Stimulated activated CD8-positive, alpha-beta memory T cell treated with anti-CD3 and anti-CD28 coated beads, Interleukin-7, amount 100 ng/mL, for 48 hours (primary cell): ENCODE data around the gene UGCG.
"Not testable (repeated sequence)": the region's sequence is repeated elsewhere in the genome, so short reads cannot be mapped to it uniquely, and the experiment has no call there.

Experiments
- DNase-seq, 2 donors: peaks; one replicate each; pipeline ENCODE4 v3.0.0-alpha.2; 2020; ENCODE audit warnings: low read depth in 1 of 2; ENCODE audit errors: extremely low read depth in 1 of 2

Gene UGCG

DNA sequence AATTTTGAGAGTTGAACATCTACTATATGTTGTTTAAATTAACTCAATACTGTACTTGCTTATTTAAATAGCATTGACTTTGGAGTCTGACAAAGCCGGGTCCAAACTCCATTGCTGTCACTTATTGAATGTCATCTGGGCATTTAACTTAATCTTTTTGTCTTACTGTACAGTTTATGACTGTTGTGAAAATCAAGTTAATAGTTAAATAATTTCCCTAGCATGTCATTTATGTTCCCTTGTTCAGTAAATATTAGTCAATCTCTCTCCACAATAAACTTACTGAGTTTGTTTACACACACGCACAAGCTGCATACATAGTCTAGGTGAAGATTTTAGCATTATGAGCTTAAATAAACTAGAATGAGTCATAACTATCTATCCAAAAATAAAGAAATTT is 6.3 kb upstream of the UGCG start:
- DNase-seq = no peak

DNA sequence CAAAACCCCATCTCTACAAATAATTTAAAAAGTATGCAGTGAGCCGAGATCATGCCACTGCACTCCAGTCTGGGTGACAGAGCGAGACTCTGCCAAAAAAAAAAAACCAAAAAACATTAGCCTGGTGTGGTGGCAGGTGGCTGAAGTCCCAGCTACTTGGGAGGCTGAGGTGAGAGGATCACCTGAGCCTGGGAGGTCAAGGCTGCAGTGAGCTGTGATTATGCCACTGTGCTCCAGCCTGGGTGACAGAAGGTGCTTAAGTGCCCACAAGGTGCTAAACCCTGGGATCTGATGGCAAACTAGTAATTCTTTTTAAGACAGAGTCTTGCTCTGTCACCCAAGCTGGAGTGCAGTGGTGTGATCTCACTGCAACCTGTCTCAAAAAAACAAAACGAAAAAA is 5.7 kb upstream of the UGCG start:
- DNase-seq = not testable (repeated sequence)

DNA sequence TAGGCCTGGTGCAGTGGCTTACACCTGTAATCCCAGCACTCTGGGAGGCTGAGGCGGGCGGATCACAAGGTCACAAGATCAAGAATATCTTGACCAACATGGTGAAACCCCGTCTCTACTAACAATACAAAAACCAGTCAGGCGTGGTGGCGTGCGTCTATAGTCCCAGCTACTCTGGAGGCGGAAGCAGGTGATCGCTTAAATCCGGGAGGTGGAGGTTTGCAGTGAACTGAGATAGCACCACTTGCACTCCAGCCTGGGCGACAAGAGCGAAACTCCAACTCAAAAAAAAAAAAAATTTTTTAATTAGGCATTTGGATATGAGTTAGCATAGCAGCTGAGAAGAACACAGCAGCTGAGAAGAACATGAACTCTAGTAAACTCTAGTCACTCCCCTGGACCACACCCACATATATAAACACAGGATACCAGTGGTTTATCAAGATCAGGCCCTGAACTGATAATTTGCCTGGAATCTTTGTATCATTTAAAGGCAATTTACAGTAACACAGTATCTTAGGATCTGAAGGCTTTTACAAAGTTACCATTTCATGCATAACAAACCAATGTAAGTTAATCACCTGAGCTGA is 4.6 kb upstream of the UGCG start:
- DNase-seq = no peak

DNA sequence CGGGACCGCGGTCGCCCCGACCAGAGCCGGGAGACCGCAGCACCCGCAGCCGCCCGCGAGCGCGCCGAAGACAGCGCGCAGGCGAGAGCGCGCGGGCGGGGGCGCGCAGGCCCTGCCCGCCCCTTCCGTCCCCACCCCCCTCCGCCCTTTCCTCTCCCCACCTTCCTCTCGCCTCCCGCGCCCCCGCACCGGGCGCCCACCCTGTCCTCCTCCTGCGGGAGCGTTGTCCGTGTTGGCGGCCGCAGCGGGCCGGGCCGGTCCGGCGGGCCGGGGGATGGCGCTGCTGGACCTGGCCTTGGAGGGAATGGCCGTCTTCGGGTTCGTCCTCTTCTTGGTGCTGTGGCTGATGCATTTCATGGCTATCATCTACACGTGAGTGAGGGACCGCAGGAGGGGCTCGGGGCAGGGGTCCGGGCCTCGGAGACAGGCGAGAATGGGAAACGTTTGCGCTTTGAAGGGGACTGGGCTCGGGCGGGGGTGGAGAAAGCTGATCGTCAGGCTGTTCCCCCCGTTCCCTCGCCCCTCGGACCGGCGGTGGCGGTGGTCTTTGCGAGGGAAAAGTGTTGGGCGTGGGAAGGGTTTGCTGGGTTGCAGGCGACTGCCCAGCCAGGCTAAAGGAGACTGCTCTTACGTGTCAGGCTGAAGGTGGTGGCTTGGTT is 457 bp downstream of the UGCG start:
- no peak for DNase-seq

DNA sequence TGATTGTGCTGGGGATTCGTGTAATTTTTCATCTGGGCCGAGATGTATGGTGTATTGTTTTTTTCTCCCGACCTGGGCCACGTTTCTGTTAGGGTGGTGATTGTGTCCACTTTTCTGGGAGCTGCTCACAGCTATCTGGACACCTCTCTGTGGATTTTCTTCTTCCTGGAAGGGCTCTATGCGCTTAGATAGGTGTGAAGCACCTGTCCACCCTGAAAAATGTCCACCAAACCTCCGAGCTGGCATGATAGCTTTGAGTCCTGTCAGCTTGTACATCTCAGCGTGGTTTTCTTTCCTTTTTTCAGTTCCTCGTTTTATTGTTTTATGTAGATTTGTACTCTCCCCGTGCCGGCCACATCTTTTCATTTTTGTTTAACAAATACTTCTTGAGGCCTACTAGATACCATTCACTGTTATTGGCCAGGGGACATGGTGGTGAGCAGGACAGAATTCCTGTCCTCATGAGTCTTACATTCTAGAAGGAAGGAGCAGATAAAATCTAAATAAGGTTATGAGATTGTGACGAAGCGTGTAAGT is 1.1 kb downstream of the UGCG start:
- no peak for DNase-seq

DNA sequence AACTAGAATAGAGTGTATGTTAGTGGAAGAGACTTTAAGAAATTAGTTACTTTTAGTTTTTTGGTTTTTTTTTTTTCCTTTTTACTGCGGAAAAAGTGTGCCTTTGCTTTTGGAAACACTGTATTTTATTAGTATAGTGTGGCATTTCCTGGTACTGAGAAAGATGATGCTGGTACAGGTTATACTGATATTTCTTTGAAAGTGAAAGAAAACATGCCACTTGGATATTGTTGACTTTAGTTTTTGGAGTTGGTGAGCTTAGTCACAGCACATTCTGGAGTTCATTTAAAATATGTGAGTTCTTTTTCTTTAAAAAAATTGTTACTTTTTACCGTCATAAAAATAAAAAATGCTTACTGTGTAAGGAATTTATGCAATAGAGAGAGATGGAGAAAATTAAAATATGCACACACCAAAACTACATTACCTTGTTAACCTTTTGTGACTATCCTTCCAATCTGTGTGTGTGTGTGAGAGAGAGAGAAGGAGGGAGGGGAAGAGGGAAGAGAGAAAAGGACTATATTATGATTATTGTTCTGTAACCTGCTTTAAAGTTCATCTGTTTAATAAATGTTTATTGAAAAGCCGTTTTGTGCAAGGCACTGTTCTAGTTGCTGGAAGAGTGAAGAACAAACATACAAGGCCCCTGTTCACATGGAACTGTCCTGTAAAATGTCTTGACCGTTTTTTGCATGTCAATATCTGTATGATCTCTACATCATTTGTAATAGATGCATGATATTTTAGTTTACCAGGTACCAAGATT is 1.9 kb downstream of the UGCG start:
- no peak for DNase-seq

DNA sequence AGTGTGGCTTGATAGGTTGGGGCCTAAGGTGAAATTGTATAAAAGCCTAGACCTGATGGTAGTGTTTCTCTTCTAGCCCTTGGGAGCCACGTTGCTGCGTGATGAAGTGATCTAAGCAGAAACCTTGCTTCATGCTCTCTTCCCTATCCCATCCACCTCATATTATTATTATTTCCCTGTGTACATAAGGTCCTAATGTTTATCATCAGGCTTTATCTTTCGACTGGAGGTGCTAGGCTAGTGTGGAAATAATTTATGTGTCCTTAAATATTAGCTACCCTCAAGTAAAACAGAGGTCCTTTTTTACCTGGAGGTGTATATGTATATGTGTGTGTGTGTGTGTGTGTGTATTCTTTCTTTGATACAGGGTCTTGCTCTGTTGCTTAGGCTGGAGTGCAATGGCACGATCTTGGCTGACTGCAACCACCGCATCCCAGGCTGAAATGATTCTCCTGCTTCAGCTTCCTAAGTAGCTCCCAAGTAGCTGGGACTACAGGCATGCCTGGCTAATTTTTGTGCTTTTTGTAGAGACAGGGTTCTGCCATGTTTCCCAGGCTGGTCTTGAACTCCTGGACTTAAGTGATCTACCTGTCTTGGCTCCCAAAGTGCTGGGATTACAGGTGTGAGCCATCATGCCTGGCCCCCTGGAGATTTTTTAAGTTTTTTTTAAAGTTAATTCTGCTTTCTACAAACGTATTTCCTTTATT is 3.7 kb downstream of the UGCG start:
- DNase-seq = no peak

DNA sequence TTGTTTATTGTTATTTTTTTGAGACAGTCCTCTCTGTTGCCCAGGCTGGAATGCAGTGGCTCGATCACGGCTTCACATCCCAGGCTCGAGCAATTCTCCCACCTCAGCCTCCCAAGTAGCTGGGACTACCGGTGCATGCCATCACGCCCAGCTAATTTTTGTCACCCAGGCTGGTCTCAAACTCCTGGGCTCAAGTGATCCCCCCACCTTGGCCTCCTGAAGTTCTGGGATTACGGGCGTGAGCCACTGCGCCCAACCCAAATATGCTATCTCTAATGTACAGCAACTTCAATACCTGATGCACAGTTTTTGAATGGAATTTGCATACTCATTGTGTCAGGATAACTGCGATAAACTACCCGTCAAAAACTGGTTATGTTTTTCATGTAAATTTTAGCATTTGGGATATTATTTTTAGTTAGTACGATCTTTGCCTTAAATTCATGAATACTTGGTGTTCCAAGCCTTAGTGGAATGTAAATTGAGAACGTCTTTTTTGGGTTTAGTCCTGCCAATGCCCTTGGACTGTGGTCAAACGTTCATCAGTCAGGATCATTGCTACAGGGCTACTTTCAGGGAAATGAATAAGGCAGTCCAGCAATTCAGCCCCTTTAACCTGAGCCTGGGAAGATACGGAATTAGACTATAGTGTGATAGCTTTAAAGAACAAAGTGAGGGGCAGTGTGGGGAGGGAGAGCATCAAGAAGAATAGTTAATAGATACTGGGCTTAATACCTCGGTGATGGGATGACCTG is 4.4 kb downstream of the UGCG start:
- DNase-seq = no peak

DNA sequence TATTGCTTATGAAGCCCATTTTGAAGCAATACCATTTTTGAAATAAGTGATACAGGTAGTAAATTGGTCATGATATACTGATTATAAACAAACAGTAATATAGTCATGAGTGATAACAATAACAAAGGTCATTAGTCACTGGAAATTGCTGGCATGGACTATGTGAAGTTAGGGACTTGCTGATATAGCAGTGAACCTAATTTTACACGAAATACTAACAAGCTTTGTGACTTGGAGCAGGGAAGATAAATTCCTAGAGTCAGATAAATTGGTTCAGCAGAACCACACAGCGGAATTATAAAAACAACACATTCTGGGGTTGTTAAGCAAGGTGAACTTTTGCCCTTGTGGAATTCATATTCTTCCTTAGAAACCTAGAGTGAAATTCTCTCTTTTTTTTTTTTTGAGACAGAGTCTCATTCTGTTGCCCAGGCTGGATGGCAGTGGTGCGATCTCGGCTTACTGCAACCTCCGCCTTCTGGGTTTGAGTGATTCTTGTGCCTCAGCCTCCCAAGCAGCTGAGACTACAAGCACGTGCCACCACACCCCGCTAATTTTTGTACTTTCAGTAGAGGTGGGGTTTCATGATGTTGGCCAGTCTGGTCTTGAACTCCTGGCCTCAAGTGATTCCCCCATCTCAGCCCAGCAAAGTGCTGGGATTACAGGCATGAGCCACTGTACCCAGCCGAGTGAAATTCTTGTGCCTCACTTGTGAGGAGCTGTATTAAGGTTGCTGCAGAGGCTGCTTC is 6.0 kb downstream of the UGCG start:
- DNase-seq = no peak

DNA sequence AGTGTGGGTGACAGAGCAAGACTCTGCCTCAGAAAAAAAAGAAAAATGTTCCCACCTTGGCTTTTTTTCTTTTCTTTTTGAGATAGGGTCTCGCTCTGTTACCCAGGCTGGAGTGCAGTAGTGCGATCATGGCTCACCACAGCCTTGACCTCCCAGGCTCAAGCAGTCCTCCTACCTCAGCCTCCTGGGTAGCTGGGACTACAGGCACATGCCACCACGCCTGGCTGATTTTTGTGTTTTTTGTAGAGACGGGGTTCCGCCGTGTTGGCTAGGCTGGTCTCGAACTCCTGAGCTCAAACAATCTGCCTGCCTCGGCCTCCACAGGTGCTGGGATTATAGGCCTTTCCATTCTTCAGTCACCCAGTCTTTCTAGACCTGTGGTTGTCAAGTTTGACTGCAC is 6.9 kb downstream of the UGCG start:
- DNase-seq = not testable (repeated sequence)

DNA sequence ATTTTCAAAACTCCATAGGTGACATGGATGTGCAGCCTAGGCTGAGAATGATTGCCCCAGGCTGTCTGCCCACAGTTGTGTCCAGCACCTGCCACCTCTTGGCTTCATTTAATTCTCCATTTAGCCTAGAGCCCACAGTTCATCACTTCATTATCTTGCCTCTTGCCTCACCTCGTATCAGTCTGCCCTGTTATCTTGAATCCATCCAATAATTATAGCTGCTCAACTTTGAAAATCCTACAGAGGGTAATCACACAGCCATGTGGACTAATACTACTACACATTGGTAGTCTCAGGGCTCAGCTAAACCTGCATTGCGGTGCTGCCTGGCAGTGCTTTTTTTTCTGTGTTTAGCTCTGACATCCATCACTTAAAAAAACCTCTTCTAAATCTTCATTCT is 7.4 kb downstream of the UGCG start:
- DNase-seq = no peak

DNA sequence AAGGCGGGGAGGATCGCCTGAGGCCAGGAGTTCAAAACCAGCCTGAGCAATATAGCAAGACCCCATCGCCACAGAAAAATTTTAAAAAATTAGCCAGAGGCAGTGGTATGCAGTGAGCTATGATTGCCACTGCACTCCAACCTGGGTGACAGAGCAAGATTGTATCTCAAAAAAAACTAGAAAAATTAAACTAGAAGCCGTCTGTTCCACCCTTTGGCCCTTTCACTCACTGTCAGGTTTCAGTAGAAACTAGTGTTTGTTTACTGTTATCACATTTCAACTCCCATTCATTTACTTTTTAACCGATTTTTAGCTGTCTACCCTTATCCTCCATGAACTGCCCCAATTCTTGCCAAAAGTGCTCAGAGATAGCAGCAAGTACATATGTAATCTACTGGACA is 8.3 kb downstream of the UGCG start:
- DNase-seq = no peak

DNA sequence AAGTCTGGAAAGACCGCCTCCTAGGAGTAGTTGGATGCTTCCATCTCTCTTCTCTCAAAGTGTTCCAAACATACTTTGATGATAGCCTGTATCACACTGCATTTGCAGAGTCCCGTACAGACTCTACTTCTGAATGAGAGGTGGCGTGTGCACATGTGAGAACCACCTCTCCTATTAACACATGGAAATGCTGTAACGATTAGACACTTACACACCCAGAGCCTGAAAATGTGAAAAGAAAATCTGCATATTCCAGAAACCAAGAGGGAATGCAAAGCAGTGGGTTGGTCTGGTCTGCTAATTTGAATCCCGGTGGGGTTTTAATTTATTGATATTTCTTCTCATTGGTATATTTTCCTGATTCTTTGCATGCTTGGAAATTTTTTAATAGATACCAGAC is 10.5 kb downstream of the UGCG start:
- DNase-seq = no peak

DNA sequence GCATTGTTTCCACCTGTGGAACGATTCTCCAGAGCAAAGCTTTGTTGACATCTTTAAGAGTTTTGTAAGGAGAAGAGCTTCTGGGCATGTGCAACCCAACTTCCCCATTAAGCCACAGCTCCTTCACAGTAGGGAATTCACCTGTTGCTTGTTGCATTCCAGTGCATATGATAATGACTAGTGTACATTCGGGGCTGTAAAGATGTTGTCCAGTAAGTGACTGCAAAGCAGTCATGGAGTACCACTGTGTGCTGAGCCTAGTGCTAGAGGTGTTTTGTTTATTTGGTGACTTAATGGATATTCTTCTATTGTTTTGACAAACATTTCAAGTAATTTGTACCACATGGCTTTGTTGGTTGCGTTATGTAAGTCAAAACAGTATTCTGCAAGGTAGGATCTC is 12.8 kb downstream of the UGCG start:
- no peak for DNase-seq

DNA sequence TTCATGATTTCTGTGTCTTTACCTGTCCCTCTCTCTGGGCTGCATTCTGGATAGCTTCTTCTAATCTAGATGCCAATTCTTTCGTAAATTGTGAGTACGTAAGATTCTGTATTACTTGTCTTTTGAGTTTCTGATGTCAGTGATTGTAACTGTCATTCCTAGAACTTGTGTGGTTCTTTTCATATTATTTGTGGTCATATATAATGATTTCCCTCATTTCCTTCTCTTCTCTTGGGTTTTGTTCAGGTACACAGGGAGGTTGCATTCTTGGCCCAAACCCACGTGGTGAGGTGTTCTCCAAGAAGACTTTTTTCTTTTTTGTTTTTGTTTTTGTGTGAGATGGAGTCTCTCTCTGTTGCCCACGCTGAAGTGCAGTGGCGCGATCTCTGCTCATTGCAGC is 13.8 kb downstream of the UGCG start:
- DNase-seq = no peak

DNA sequence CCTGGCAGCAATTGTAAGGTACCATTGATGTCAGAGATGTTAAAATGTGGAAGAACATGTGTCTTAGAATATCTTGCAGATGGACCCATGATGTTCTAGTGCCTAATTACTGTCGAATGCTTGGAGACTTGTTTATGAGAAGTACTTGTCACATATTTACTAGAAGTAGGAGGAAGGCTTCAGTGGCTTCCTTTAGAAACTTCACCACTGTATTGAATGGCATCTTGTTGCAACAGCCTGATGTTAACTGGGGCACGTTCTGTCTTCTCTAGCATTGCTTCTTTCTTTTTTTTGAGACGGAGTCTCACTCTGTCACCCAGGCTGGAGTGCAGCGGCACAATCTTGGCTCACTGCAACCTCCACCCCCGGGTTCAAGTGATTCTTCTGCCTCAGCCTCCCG is 16.5 kb downstream of the UGCG start:
- DNase-seq = no peak

DNA sequence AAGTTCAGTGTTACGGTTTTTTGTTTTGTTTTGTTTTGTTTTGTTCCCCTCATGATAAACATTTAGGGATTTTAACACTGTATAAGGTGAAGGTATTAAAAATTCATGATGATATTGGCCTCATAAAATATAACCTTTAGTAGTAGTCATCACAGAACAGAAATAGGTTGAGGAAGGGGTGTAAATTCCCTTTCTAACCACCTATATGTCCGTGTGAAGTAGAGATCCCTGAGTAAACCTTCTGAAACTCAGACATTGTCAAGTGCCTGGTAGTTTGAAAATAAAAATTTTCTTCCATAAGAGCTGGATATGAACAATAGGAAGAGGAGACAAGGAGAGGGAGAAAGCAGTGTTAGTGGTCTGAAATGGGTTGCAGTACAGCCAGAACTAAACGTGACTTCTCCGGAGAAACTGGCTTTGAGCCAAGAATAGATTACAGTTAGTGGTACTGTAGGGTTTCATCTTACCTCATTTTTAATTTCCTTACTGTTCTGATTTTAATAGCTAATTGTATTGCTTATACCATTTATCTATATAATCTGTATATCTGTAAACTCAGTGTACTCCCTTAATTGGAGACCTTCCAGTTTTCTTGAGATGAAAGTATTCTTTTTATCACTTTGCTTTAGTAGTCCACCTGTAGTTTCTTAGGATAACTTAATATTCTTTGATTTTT is 18.3 kb downstream of the UGCG start:
- DNase-seq = no peak

DNA sequence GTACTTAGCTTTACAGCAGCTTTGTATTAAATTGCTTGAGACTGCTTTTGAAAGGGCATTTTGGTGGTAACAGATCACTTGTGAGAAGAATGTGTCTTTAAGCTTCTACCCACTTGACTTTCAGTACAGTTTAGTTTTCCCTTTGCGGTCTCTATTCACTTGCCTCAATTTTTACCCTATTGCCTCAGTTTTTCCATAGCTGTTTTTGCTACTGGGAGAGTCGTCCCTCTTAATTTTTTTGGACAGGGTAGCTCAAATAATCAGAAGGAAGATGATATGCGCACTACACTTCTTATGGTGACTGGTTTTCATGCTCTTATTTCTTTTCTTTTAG is 18.8 kb downstream of the UGCG start:
- no peak for DNase-seq

DNA sequence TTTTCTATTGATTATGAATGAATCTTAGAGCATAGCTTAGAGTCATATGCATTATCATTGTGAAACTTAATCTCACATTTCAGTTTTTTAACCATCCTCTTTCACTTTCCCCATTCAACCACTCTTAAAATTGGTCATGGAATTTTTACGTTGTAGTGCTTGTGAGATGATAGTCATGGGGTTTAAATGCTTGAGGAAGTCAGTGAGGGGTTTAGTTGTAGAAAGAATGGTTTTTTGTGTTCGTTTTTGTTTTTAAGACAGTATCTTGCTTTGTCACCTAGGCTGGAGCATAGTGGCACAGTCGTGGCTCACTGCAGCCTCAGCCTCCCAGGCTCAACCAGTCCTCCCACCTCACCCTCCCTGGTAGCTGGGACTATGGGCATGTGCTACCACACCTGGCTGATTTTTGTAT is 19.6 kb downstream of the UGCG start:
- no peak for DNase-seq

DNA sequence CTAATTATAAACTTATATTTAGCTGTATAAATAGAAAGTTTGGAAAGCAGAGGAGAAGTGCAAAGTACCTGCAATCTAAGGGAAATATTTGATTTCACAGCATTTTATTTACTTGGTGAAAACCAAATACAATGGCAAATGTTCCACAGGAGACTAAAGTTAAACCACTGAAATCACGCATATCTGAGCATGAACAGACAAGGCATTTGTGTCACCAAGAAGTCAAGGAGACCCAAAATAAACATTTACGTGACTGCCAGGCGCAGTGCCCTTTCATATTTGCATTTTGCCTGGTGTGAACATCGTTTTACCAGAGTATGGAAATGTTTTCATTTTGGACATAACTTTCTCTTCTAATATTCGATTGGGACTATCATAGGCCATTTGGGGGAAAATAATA is 20.6 kb downstream of the UGCG start:
- DNase-seq = no peak
